ENCODE data around the gene TUBB8B.
"Not testable (repeated sequence)": the region's sequence is repeated elsewhere in the genome, so short reads cannot be mapped to it uniquely, and the experiment has no call there.

- TF ChIP-seq CTCF, POLR2AphosphoS5 (IDR thresholded peaks at IDR 0.05): not testable (repeated sequence)
These were observed 23.9 kb upstream of the TUBB8B start for GRCh38 chr18:73181-73777.
